ENCODE measurements around the gene HMG20A.

The HMG20A gene

GRCh38 chr15:77425104-77425503 is 4.4 kb downstream of the HMG20A start:
- Histone ChIP-seq H3K9me3 (ENCODE audit: low read length) (no peaks in the 10 kb centered on the region), H3K27me3 (ENCODE audit: insufficient read depth, low read length) (no peaks in the 10 kb centered on the region), H3K4me3 (ENCODE audit: low read length) (no peak overlapping the region), H3K4me1 (ENCODE audit: insufficient read depth, low read length) (peaks cover 12% of the 10 kb centered on the region), H2AFZ (ENCODE audit: low read depth, low read length) (no peak overlapping the region), H3K36me3 (ENCODE audit: insufficient read depth, low read length) (no peaks in the 10 kb centered on the region)

DNA sequence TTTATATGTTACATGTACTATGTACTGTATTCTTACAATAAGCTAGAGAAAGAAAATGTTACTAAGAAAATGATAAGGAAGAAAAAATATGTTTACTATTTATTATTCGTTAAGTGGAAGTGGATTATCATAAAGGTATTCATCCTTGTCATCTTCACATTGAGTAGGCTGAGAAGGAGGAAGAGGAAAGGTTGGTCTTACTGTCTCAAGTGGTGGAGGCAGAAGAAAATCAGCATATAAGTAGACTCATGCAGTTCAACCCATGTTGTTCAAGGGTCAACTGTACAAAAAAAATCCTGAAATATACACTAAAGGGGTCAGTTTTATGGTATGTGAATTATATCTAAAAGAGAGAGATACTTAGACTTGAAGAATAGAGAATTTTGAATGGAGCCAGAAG is 5.7 kb downstream of the HMG20A start:
- Histone ChIP-seq H3K27me3 (ENCODE audit: insufficient read depth, low read length) (no peaks in the 10 kb centered on the region), H3K36me3 (ENCODE audit: insufficient read depth, low read length) (no peaks in the 10 kb centered on the region), H3K4me3 (ENCODE audit: low read length) (no peak overlapping the region), H3K9me3 (ENCODE audit: low read length) (no peaks in the 10 kb centered on the region), H3K4me1 (ENCODE audit: insufficient read depth, low read length) (peaks cover 8% of the 10 kb centered on the region), H2AFZ (ENCODE audit: low read depth, low read length) (no peak overlapping the region)

DNA sequence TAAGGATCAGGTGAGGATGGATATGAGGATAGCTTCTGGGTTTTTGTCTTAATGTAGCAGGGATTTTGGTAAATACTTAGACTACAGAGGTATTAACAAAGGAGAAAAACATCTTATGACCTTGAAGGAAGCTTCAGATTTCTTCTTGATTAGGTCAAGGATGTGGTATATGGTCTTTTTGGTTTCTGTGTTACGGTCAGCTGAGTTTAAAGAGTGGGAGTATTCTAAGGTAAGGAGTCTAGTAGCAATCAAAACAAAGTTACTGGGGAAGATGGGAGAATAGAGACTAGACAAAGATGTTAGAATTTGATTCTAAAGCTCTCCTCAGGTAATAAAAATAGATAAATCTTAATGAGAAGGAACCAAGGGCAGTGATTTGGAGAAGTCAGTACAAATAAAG is 6.2 kb downstream of the HMG20A start:
- Histone ChIP-seq H2AFZ (ENCODE audit: low read depth, low read length) (no peak overlapping the region), H3K9me3 (ENCODE audit: low read length) (no peaks in the 10 kb centered on the region), H3K4me3 (ENCODE audit: low read length) (no peak overlapping the region), H3K27me3 (ENCODE audit: insufficient read depth, low read length) (no peaks in the 10 kb centered on the region), H3K36me3 (ENCODE audit: insufficient read depth, low read length) (no peaks in the 10 kb centered on the region), H3K4me1 (ENCODE audit: insufficient read depth, low read length) (peaks cover 3% of the 10 kb centered on the region)

GRCh38 chr15:77430213-77430612 is 9.5 kb downstream of the HMG20A start:
- no peak overlapping the region for H2AFZ ChIP-seq (ENCODE audit: low read depth, low read length)

GRCh38 chr15:77430652-77431051 is 10.0 kb downstream of the HMG20A start:
- no peak overlapping the region for H3K4me3 ChIP-seq (ENCODE audit: low read length)
- H3K9me3 ChIP-seq (ENCODE audit: low read length): no peaks in the 10 kb centered on the region
- no peak overlapping the region for H2AFZ ChIP-seq (ENCODE audit: low read depth, low read length)
- no peaks in the 10 kb centered on the region for H3K36me3 ChIP-seq (ENCODE audit: insufficient read depth, low read length)
- H3K27me3 ChIP-seq (ENCODE audit: insufficient read depth, low read length): no peaks in the 10 kb centered on the region
- no peaks in the 10 kb centered on the region for H3K4me1 ChIP-seq (ENCODE audit: insufficient read depth, low read length)

More at GRCh38 chr15:77430213-77430612, 9.5 kb downstream of the HMG20A start:
- Histone ChIP-seq H3K36me3 (ENCODE audit: insufficient read depth, low read length) (no peaks in the 10 kb centered on the region), H3K27me3 (ENCODE audit: insufficient read depth, low read length) (no peaks in the 10 kb centered on the region), H3K9me3 (ENCODE audit: low read length) (no peaks in the 10 kb centered on the region), H3K4me3 (ENCODE audit: low read length) (no peak overlapping the region), H3K4me1 (ENCODE audit: insufficient read depth, low read length) (no peaks in the 10 kb centered on the region)

GRCh38 chr15:77436822-77437221 is 16.1 kb downstream of the HMG20A start:
- H3K4me3 ChIP-seq (ENCODE audit: low read length): no peak overlapping the region
- no peaks in the 10 kb centered on the region for H3K9me3 ChIP-seq (ENCODE audit: low read length)
- no peaks in the 10 kb centered on the region for H3K4me1 ChIP-seq (ENCODE audit: insufficient read depth, low read length)
- no peak overlapping the region for H2AFZ ChIP-seq (ENCODE audit: low read depth, low read length)
- H3K36me3 ChIP-seq (ENCODE audit: insufficient read depth, low read length): no peaks in the 10 kb centered on the region
- no peaks in the 10 kb centered on the region for H3K27me3 ChIP-seq (ENCODE audit: insufficient read depth, low read length)

- Histone ChIP-seq H3K9me3 (ENCODE audit: low read length) (no peaks in the 10 kb centered on the region), H3K27me3 (ENCODE audit: insufficient read depth, low read length) (no peaks in the 10 kb centered on the region), H3K36me3 (ENCODE audit: insufficient read depth, low read length) (no peaks in the 10 kb centered on the region), H2AFZ (ENCODE audit: low read depth, low read length) (no peak overlapping the region), H3K4me3 (ENCODE audit: low read length) (no peak overlapping the region), H3K4me1 (ENCODE audit: insufficient read depth, low read length) (no peaks in the 10 kb centered on the region)
Measured at GRCh38 chr15:77437264-77437663, 16.6 kb downstream of the HMG20A start.

GRCh38 chr15:77440378-77440999 is 19.8 kb downstream of the HMG20A start:
- H3K4me3 ChIP-seq (ENCODE audit: low read length): no peak overlapping the region
- H3K36me3 ChIP-seq (ENCODE audit: insufficient read depth, low read length): no peaks in the 10 kb centered on the region
- no peaks in the 10 kb centered on the region for H3K4me1 ChIP-seq (ENCODE audit: insufficient read depth, low read length)
- H2AFZ ChIP-seq (ENCODE audit: low read depth, low read length): no peak overlapping the region
- no peaks in the 10 kb centered on the region for H3K9me3 ChIP-seq (ENCODE audit: low read length)
- no peaks in the 10 kb centered on the region for H3K27me3 ChIP-seq (ENCODE audit: insufficient read depth, low read length)

GRCh38 chr15:77446840-77447390 is 26.2 kb downstream of the HMG20A start:
- Histone ChIP-seq H3K4me1 (ENCODE audit: insufficient read depth, low read length) (no peaks in the 10 kb centered on the region), H3K9me3 (ENCODE audit: low read length) (peaks cover 8% of the 10 kb centered on the region), H3K36me3 (ENCODE audit: insufficient read depth, low read length) (peaks cover 13% of the 10 kb centered on the region), H3K27me3 (ENCODE audit: insufficient read depth, low read length) (no peaks in the 10 kb centered on the region), H2AFZ (ENCODE audit: low read depth, low read length) (no peak overlapping the region), H3K4me3 (ENCODE audit: low read length) (no peak overlapping the region)

DNA sequence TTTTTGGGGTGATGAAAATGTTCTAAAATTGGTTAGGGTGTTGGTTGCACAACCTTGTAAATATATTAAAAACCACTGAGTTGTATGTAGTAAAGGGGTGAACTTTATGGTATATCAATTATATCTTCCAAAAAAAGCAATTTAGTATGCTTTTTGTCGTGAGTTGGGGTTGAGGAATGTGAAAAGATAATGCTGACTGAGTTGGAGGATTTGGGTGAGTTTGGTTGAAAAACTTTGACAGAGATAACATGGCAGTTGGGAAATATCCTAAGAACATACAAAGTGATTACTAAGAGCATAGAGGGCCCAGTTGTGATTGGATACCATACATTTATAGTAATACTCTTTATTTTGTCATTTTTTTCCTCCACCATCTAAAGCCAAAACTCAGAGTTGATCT is 33.6 kb downstream of the HMG20A start:
- Histone ChIP-seq H3K4me1 (ENCODE audit: insufficient read depth, low read length) (no peaks in the 10 kb centered on the region), H3K4me3 (ENCODE audit: low read length) (no peak overlapping the region), H3K9me3 (ENCODE audit: low read length) (peaks cover 7% of the 10 kb centered on the region), H3K27me3 (ENCODE audit: insufficient read depth, low read length) (no peaks in the 10 kb centered on the region), H3K36me3 (ENCODE audit: insufficient read depth, low read length) (peaks cover 17% of the 10 kb centered on the region), H2AFZ (ENCODE audit: low read depth, low read length) (no peak overlapping the region)

DNA sequence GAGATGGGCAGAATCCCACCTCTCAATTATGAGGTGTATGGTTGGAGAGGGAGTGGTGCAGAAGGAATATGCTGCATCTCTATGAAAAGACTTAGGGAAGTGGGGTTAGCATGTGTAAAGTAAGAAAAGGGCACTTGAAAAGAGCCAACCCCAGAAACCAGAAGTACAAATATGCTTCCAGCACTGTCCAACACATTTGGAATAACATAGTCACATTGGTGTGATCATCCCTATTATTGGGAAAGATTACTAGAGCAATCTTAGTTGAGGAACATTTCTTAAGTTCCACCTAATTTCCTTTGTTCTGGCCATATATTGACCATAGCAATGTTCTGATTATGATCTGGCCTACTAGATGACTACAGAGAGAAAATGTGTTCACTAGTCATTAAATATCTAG is 34.3 kb downstream of the HMG20A start:
- Histone ChIP-seq H3K9me3 (ENCODE audit: low read length) (peaks cover 7% of the 10 kb centered on the region), H3K4me1 (ENCODE audit: insufficient read depth, low read length) (no peaks in the 10 kb centered on the region), H3K4me3 (ENCODE audit: low read length) (no peak overlapping the region), H3K36me3 (ENCODE audit: insufficient read depth, low read length) (peaks cover 19% of the 10 kb centered on the region), H3K27me3 (ENCODE audit: insufficient read depth, low read length) (no peaks in the 10 kb centered on the region), H2AFZ (ENCODE audit: low read depth, low read length) (no peak overlapping the region)

- Histone ChIP-seq H2AFZ (ENCODE audit: low read depth, low read length) (no peak overlapping the region), H3K36me3 (ENCODE audit: insufficient read depth, low read length) (peaks cover 21% of the 10 kb centered on the region), H3K27me3 (ENCODE audit: insufficient read depth, low read length) (no peaks in the 10 kb centered on the region), H3K4me3 (ENCODE audit: low read length) (no peak overlapping the region), H3K9me3 (ENCODE audit: low read length) (peaks cover 5% of the 10 kb centered on the region), H3K4me1 (ENCODE audit: insufficient read depth, low read length) (no peaks in the 10 kb centered on the region)
Measured at GRCh38 chr15:77455696-77456321, 35.1 kb downstream of the HMG20A start.

DNA sequence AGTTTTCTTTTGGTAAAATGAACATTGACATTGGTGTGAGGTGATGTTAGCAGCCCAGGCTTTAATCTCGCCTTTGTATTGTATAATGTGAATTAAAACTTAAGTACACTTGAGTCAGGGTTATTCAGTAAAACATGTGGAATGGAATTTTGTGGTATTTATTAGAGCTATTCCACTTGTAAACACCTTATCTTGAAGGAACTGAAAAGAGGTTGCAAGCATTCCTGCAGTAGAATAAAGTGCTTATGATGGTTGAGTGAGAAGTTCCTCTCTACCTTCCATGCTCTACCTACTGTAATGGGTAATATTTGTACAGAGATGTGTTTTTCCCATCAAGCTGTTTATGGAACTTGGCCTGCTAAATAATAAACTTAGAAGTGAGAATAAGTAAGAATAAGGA is 36.1 kb downstream of the HMG20A start:
- H2AFZ ChIP-seq (ENCODE audit: low read depth, low read length): no peak overlapping the region
- no peaks in the 10 kb centered on the region for H3K4me1 ChIP-seq (ENCODE audit: insufficient read depth, low read length)
- no peaks in the 10 kb centered on the region for H3K9me3 ChIP-seq (ENCODE audit: low read length)
- H3K27me3 ChIP-seq (ENCODE audit: insufficient read depth, low read length): no peaks in the 10 kb centered on the region
- peaks cover 27% of the 10 kb centered on the region for H3K36me3 ChIP-seq (ENCODE audit: insufficient read depth, low read length)
- H3K4me3 ChIP-seq (ENCODE audit: low read length): no peak overlapping the region

All from neuron (in vitro differentiated cells).